NCI-H2196 (cell line): ENCODE measurements around the gene PTGR2.
"Not testable (repeated sequence)": the region's sequence is repeated elsewhere in the genome, so short reads cannot be mapped to it uniquely, and the experiment has no call there.

ENCODE experiments used
- DNase-seq: peaks from one replicate; lab custom pipeline; 2025; ENCODE audit not compliant: unreplicated experiment; lab: John Stamatoyannopoulos, UW

PTGR2 gene

GRCh38 chr14:73829526-73830431, 21.9 kb upstream of the PTGR2 start:
- DNase-seq: peak; percentile 17

- DNase-seq: no peak
These were observed 18.6 kb upstream of the PTGR2 start for GRCh38 chr14:73833034-73833433.

GRCh38 chr14:73833530-73834260, 17.9 kb upstream of the PTGR2 start:
- no peak for DNase-seq

- no peak for DNase-seq
These were observed 17.4 kb upstream of the PTGR2 start for GRCh38 chr14:73834261-73834625.

- DNase-seq: not testable (repeated sequence)
These were observed 13.2 kb upstream of the PTGR2 start for GRCh38 chr14:73838293-73839034.

- no peak for DNase-seq
These were observed 9.4 kb upstream of the PTGR2 start for GRCh38 chr14:73842201-73842600.

- no peak for DNase-seq
These were observed 8.8 kb upstream of the PTGR2 start for GRCh38 chr14:73842851-73843250.

- no peak for DNase-seq
These were observed 8.3 kb upstream of the PTGR2 start for GRCh38 chr14:73843296-73843695.

GRCh38 chr14:73846947-73847346, 4.7 kb upstream of the PTGR2 start:
- DNase-seq: no peak

- no peak for DNase-seq
These were observed 631 bp upstream of the PTGR2 start for GRCh38 chr14:73851000-73851399.

- DNase-seq: no peak
These were observed 7.5 kb downstream of the PTGR2 start for GRCh38 chr14:73859145-73859544.

GRCh38 chr14:73861073-73861472, 9.4 kb downstream of the PTGR2 start:
- DNase-seq: no peak

- DNase-seq: no peak
These were observed 10.8 kb downstream of the PTGR2 start for GRCh38 chr14:73862480-73862879.

- DNase-seq: no peak
These were observed 11.6 kb downstream of the PTGR2 start for GRCh38 chr14:73863209-73863608.

GRCh38 chr14:73865534-73866113, 14.0 kb downstream of the PTGR2 start:
- DNase-seq: no peak

- DNase-seq: not testable (repeated sequence)
These were observed 18.1 kb downstream of the PTGR2 start for GRCh38 chr14:73869754-73870153.

GRCh38 chr14:73870525-73871235, 19.0 kb downstream of the PTGR2 start:
- no peak for DNase-seq

- DNase-seq: no peak
These were observed 22.0 kb downstream of the PTGR2 start for GRCh38 chr14:73873660-73874059.

GRCh38 chr14:73877790-73878189, 26.2 kb downstream of the PTGR2 start:
- DNase-seq: no peak

GRCh38 chr14:73878436-73878835, 26.8 kb downstream of the PTGR2 start:
- DNase-seq: no peak

- DNase-seq: no peak
These were observed 27.4 kb downstream of the PTGR2 start for GRCh38 chr14:73879027-73879426.
